GM21390 (cell line): ENCODE data around the gene TBATA.
"Not testable (repeated sequence)": the region's sequence is repeated elsewhere in the genome, so short reads cannot be mapped to it uniquely, and the experiment has no call there.

Experiments used
- ATAC-seq: cut with Tn5 transposase; IDR thresholded peaks from one replicate; pipeline ENCODE4 v1.9.1; 2021; ENCODE audit not compliant: unreplicated experiment

Gene TBATA

GRCh38 chr10:70779511-70780369 lies 5.4 kb downstream of the TBATA start:
- ATAC-seq = no peak

- ATAC-seq = no peak
These were observed 6.1 kb downstream of the TBATA start for GRCh38 chr10:70779088-70779487.

DNA sequence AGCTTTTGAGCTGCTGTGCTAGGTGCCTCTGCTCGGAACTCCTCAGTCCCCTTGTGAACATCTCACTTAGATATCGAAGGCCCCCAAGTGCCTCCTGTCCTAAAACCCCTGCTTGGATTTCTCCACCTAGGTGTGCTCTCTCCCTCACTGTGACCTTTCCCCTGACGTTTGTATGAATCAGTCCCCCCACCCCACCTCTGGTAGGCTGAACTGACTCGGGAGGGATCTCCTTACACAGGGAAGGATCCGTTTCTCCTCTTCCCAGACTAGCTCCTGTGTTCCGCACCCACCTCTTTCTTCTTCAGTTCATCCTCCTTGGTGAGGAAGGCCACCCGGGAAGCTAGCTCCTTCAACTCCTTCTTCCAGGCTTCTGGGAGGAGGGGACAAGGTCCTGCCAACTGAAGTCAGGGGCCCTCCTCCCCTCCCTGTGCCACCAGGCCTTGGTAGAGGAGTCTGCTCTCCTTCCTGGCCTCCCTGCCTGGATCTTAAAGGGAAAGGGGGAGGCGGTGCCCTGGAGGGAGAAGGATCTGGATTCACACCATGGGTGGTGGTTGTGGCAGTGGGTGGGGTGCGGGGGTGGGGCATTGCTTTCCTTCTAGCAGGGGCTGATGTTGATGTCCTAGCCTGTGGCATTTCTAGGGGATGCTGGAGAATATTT lies 6.8 kb downstream of the TBATA start:
- no peak for ATAC-seq

DNA sequence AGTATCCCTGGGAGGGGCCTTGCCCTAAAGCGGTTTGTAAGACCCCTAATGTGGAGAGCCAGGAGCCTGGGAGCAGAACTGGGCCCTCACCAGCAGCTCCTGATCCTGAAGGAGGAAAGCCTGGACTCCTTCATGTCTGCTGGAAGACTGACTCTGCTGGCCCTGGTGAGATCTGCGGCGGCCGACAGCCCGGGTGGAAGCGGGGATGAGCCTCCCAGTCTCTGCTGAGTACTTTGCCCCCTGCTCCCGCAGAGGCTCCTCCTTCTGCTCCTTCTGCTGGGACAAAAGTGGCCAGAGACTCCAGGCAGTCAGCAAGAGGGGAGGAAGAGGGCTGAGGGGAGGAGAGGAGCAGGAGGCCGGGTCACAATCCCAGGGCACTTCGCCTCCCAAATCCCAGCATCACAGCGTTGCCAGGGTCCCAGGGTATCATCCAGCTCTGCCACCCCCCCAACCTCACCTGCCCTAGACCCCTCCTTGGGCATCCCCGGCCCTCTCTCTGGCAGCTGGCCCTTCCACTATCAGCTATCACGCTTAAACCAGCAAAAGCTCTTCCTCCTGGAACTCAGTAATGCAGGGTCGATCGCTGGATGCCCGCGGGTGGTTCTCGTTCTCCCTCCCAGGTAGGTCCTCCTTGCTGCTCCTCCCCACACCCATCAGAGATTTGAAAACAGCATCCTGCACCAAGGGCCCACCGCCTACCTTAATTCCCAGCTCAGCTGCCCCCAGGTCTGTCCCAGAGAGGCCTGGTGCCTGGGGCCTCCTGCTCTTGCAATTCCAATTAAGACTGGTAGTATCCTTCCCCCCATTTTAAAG lies 7.9 kb downstream of the TBATA start:
- ATAC-seq = no peak

GRCh38 chr10:70776455-70777005 lies 8.6 kb downstream of the TBATA start:
- no peak for ATAC-seq

- no peak for ATAC-seq
These were observed 9.3 kb downstream of the TBATA start for GRCh38 chr10:70775679-70776454.

DNA sequence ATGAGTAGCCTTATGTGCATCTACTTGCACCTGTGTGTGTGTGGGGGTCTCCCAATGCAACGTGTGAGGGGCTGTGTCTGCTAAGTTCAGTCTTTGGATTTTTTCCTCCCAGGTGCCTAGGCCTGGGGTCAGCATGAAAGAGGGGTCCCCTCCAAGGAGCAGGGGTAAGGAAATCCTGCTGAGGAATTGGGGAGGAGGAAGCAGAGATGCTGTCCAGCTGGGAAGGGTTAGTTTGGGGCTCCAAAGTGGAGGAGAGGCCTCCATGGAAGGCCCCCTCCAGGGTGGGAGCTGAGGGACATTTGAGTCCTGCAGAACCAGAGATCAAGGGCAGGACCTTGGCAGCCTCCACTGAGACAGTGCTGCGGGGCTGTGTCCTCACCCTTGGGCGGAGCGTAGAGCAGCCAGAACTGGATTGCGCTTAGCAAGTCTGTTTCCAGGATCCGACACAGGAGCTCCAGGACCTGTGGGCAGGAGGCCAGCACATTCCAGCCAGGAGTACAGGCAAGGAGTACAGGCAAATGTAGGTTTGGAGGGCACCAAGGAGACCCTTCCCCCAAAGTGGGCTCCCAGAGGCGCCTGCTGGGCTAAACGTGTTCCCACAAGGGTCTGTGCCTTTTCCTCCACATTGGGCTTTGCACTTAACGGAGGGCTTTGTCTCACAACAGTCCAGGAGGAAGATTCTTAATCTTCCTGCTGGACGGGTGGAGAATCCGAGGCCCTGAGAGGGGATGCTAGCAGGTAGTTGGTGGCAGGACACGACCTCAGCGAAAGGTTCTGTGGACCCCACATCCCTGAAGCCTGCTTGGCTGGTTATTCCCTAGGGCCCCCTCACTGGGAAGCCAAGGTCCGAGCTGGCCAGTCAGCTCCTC lies 10.1 kb downstream of the TBATA start:
- no peak for ATAC-seq

DNA sequence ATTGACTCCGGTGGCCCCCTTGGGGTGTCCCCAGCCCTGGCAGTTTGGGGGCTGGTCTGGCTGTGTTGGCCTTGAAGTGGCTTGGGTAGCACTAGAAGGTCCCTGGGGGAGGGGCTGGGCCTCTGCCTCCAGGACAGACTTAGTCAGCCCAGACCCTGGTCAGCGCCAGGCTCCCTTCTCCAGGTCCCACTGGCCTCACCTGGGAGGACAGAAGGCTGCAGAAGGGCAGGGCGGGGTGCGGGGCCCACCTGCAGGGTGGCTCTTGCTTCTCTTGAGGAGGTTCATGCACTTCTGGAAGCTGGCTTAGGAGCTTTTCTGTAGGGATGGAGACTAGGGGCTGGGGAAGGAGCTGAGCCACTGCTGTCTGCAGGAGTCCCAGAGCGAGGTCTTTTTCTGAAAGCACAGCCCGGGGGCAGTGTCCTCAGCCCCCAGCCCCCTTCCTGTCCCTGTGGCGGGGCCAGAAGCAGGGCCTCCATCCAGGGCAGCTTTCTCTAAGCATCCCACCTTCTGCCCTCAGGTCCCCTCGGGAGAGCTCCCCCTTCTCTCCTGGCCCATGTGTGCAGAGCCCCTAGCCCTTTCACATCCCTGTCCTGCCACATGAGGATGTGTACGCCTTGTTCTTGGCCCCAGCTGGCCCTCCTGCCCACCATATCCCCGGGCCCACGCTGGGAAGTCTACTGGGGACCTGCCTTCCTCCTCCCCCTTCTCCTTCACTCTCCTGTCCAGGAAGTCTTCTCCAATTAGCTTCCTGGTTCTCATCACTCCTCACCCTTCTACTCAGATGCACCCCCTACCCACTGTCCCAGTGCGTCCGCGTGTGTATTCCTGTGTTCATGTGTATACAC lies 11.0 kb downstream of the TBATA start:
- no peak for ATAC-seq

- no peak for ATAC-seq
These were observed 11.7 kb downstream of the TBATA start for GRCh38 chr10:70773461-70773860.

GRCh38 chr10:70772627-70773026 lies 12.6 kb downstream of the TBATA start:
- no peak for ATAC-seq

DNA sequence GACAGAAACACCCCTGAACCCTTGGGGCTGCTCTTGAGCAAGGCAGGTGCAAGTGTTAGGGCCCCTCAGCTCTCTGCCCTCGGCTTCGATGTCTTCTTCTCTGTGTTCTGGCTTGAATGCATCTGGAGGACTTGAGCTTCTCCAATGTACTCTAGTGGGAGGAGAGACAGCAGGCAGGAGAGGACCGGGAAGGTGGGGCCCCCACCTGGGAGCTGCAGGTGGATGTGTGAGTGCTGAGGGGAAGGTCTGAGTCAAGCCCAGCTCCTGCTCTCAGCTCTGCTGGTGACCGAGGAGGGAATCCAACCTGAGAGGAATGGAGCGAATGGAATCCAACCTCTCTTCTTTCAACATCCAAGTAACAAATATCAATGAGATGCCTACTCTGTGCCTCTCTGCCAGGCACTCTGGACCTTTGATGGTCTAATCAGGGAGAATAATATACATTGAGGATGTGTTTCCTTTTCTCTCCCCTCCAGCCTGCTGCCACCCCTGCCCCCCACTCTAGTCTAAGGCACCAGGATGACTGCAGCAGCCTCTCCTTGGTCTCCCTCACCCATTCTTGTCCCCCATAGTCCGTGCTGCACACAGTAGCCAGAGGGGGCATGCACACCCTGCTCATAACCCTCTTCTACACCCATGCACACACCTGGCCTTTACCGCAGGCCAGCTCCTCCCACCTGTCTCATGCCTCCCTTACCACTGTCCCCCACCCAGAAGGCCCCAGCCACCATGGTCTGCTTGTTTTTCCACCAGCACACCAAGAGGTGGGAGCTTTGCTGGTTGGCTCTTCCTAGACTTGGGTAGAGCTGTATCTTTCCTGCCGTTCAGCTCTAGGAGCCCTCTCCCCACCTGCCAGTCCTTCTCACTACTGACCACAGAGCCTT lies 13.6 kb downstream of the TBATA start:
- ATAC-seq = no peak

DNA sequence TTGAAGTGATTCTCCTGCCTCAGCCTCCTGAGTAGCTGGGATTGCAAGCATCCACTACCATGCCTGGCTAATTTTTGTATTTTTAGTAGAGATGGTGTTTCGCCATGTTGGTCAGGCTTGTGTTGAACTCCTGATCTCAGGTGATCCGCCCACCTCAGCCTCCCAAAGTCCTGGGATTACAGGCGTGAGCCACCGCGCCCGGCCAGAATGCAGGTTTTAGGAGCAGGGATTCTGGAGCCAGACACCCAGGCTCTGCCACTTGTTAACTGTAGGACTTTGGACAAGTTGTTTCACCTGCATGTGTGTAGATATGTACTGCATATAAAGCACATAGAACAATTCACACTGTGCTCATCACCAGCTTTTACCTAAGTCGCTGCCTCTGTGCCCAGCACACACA lies 14.7 kb downstream of the TBATA start:
- not testable (repeated sequence) for ATAC-seq

DNA sequence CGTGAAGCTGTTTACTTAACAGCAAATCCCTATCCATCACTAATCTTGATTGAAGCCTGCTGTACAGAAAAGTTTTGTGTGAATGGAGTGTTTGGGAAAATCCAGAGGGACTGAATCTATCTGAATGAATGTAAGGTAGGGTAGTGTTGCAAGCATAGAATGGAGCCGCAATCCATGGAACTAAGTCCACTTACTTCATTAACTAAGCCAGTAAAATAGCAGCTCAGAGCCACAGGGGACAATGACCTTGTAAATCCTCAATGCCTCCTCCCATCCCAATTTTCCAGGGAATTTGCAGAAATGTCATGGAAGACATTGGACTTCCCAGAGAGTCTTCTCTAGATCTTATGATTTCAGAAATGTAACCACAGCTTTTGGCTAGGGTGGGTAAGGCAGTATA lies 15.2 kb downstream of the TBATA start:
- no peak for ATAC-seq

- no peak for ATAC-seq
These were observed 16.1 kb downstream of the TBATA start for GRCh38 chr10:70769121-70769520.

DNA sequence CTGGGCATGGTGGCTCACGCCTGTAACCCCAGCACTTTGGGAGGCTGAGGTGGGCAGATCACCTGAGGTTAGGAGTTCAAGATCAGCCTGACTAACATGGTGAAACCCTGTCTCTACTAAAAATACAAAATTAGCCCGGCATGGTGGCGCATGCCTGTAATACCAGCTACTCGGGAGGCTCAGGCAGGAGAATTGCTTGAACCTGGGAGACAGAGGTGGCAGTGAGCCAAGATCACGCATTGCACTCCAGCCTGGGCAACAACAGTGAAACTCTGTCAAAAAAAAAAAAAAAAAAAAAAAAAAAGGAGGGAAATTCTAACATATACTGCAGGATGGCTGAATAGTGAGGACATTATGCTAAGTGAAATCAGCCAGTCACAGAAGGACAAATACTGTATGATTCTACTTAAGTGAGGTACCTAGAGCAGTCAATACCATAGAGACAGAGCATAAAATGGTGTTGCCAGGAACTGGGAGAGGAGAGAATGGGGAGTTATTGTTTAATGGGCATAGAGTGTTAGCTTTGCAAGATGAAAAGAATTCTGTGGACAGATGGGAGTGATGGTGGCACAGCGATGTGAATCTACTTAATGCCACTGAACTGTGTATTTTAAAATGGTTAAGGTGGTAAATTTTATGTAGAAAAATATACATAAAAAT lies 17.0 kb downstream of the TBATA start:
- not testable (repeated sequence) for ATAC-seq

DNA sequence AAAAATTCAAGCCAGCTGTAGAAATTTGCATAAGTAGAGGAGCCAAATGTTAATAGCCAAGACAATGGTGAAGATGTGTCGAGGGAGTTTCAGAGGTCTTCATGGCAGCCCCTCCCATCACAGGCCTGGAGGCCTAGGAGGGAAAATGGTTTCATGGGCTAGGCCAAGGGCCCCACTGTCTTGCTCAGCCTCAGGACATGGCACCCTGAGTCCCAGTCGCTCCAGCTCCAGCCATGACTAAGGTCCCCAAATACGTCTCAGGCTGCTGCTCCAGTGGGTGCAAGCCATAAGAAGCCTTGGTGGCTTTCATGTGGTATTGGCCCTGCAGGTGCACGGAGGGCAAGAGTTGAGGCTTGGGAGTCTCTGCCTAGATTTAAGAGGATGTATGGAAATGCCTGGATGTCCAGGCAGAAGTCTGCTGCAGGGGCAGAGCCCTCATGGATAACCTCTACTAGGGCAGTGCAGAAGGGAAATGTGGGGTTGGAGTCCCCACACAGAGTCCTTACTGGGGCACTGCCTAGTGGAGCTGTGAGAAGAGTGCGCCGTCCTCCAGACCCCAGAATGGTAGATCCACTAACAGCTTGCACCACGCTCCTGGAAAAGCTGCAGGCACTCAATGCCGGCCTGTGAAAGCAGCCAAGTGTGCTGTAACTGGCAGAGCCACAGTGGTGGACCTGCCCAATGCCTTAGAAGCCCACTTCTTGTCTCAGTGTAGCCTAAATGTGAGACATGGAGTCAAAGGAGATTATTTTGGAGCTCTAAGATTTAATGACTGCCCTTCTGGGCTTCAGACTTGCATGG lies 19.2 kb downstream of the TBATA start:
- no peak for ATAC-seq
